Measurements from ENCODE around the gene LRRC3.

DNA sequence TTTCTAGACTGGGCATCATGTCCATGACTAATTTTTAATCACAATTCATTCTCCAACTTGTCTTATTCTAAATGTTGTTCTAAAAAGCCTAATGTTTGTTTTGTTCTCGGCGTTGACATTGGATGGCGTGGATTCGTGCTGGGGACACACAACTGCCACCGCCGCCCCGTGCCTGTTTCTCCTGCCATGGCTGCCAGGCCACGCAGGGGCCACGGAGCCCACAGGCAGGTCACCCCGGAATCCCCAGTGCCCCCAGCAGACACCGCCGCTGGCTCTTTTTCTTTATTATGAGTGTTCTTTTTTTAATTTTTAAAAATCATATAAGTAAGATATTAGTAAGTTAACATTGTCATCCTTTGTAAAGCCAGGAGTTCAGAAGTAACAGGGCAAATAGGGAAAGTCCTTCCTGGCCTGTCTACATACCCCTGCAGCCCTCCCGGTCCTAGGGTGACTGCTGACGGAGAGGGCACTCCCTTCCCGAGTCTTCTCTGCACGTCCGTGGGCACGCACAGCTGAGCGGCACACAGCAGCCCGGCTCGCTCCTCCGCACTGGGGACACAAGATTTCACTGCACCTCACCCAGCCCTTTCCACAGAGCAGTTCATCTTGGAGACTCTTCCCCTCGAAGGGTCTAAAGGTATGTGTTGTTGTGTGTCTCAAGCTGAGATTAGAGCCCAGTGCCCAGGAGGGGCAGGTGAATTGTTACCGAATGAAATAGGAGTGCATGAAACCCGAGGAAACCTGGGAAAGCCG lies 52.5 kb downstream of the LRRC3 start:
- TF ChIP-seq, protein P1, sequence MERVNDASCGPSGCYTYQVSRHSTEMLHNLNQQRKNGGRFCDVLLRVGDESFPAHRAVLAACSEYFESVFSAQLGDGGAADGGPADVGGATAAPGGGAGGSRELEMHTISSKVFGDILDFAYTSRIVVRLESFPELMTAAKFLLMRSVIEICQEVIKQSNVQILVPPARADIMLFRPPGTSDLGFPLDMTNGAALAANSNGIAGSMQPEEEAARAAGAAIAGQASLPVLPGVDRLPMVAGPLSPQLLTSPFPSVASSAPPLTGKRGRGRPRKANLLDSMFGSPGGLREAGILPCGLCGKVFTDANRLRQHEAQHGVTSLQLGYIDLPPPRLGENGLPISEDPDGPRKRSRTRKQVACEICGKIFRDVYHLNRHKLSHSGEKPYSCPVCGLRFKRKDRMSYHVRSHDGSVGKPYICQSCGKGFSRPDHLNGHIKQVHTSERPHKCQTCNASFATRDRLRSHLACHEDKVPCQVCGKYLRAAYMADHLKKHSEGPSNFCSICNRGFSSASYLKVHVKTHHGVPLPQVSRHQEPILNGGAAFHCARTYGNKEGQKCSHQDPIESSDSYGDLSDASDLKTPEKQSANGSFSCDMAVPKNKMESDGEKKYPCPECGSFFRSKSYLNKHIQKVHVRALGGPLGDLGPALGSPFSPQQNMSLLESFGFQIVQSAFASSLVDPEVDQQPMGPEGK (CRISPR knock-in tag; IDR thresholded peaks at IDR 0.05; ENCODE audit: borderline replicate concordance) = no peak
- TF ChIP-seq OSR1 (CRISPR knock-in tag; IDR thresholded peaks at IDR 0.05) (no peak), RARB (CRISPR knock-in tag; IDR thresholded peaks at IDR 0.05) (no peak), ARNTL (CRISPR knock-in tag; IDR thresholded peaks at IDR 0.05; ENCODE audit: borderline replicate concordance, low read depth) (no peak), BACH2 (CRISPR knock-in tag; IDR thresholded peaks at IDR 0.05; ENCODE audit: borderline replicate concordance) (no peak), ZFP30 (CRISPR knock-in tag; IDR thresholded peaks at IDR 0.05) (no peak), GLIS3 (CRISPR knock-in tag; IDR thresholded peaks at IDR 0.05) (no peak), ESRRG (CRISPR knock-in tag; IDR thresholded peaks at IDR 0.05) (no peak), ZFP3 (CRISPR knock-in tag; IDR thresholded peaks at IDR 0.05) (no peak)
- TF ChIP-seq, protein P2, sequence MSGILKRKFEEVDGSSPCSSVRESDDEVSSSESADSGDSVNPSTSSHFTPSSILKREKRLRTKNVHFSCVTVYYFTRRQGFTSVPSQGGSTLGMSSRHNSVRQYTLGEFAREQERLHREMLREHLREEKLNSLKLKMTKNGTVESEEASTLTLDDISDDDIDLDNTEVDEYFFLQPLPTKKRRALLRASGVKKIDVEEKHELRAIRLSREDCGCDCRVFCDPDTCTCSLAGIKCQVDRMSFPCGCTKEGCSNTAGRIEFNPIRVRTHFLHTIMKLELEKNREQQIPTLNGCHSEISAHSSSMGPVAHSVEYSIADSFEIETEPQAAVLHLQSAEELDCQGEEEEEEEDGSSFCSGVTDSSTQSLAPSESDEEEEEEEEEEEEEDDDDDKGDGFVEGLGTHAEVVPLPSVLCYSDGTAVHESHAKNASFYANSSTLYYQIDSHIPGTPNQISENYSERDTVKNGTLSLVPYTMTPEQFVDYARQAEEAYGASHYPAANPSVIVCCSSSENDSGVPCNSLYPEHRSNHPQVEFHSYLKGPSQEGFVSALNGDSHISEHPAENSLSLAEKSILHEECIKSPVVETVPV (CRISPR knock-in tag; IDR thresholded peaks at IDR 0.05) = no peak
- TF ChIP-seq, protein P3, sequence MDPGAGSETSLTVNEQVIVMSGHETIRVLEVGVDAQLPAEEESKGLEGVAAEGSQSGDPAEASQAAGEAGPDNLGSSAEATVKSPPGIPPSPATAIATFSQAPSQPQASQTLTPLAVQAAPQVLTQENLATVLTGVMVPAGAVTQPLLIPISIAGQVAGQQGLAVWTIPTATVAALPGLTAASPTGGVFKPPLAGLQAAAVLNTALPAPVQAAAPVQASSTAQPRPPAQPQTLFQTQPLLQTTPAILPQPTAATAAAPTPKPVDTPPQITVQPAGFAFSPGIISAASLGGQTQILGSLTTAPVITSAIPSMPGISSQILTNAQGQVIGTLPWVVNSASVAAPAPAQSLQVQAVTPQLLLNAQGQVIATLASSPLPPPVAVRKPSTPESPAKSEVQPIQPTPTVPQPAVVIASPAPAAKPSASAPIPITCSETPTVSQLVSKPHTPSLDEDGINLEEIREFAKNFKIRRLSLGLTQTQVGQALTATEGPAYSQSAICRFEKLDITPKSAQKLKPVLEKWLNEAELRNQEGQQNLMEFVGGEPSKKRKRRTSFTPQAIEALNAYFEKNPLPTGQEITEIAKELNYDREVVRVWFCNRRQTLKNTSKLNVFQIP (CRISPR knock-in tag; IDR thresholded peaks at IDR 0.05; ENCODE audit: borderline replicate concordance, low read depth) = no peak
- TF ChIP-seq, protein P4, sequence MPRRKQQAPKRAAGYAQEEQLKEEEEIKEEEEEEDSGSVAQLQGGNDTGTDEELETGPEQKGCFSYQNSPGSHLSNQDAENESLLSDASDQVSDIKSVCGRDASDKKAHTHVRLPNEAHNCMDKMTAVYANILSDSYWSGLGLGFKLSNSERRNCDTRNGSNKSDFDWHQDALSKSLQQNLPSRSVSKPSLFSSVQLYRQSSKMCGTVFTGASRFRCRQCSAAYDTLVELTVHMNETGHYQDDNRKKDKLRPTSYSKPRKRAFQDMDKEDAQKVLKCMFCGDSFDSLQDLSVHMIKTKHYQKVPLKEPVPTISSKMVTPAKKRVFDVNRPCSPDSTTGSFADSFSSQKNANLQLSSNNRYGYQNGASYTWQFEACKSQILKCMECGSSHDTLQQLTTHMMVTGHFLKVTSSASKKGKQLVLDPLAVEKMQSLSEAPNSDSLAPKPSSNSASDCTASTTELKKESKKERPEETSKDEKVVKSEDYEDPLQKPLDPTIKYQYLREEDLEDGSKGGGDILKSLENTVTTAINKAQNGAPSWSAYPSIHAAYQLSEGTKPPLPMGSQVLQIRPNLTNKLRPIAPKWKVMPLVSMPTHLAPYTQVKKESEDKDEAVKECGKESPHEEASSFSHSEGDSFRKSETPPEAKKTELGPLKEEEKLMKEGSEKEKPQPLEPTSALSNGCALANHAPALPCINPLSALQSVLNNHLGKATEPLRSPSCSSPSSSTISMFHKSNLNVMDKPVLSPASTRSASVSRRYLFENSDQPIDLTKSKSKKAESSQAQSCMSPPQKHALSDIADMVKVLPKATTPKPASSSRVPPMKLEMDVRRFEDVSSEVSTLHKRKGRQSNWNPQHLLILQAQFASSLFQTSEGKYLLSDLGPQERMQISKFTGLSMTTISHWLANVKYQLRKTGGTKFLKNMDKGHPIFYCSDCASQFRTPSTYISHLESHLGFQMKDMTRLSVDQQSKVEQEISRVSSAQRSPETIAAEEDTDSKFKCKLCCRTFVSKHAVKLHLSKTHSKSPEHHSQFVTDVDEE (CRISPR knock-in tag; IDR thresholded peaks at IDR 0.05) = no peak
- TF ChIP-seq, protein P5, sequence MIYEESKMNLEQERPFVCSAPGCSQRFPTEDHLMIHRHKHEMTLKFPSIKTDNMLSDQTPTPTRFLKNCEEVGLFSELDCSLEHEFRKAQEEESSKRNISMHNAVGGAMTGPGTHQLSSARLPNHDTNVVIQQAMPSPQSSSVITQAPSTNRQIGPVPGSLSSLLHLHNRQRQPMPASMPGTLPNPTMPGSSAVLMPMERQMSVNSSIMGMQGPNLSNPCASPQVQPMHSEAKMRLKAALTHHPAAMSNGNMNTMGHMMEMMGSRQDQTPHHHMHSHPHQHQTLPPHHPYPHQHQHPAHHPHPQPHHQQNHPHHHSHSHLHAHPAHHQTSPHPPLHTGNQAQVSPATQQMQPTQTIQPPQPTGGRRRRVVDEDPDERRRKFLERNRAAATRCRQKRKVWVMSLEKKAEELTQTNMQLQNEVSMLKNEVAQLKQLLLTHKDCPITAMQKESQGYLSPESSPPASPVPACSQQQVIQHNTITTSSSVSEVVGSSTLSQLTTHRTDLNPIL (CRISPR knock-in tag; IDR thresholded peaks at IDR 0.05; ENCODE audit: low read depth) = no peak
